ENCODE measurements around the gene AQP12A.

AQP12A gene

DNA sequence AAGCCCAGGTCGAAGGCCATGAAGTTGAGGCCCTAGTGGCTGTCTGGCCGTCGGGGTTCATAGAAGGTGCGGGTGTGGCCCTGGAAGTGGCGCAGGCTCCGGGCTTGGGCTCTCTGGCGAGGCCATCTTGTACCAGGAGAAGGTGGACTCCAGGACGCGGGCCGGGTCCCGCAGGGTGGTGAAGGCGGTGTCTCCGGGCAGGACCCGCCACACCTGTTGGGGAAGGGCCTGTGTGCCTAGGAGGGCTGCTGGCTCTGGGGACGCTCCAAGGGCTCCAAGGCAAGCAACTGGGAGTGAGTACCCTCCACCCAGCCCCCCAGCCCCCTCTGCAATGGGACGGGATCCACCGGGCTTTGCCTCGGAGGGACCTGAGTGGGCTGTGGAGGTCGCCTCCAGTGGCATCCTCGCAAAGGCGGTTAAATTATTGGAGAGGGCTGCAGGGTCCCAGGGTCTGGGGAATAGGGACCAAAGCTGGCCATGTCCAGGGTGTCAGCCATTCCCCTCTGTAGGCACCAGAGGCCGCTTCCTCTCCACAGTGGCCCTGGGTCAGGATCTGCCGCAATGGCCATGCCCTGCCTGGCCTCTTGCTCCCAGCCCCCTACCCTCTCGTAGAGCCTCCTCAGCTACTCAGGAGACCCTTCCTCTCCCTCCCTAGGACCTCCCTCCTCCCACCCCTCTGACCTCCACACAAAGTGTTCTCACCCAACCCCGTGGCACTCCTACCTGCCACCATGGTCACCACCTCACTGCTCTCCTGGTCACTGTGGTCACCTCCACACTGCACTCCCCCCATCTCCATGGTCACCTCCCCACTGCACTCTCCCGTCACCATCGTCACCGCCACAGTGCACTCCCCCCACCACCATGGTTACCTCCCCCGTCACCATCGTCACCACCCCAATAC lies 10.3 kb downstream of the AQP12A start:
- Histone ChIP-seq H3K4me1 (ENCODE audit: control insufficient read depth, insufficient read depth, low read length, poor library complexity, severe bottlenecking) (no peaks in the 10 kb centered on the region), H3K27ac (ENCODE audit: low read depth, low read length, severe bottlenecking) (no peak overlapping the region), H3K36me3 (ENCODE audit: control insufficient read depth, insufficient read depth, low read length) (no peaks in the 10 kb centered on the region), H3K9me3 (ENCODE audit: control insufficient read depth, low read length) (no peaks in the 10 kb centered on the region), H3K4me3 (ENCODE audit: extremely low read depth, insufficient read depth, low read length, poor library complexity, severe bottlenecking) (no peak overlapping the region)
- WGBS, 2 experiments (ENCODE audit: insufficient coverage in 2 of 2), result 95 to 96% methylated on average over 19 to 24 of the region's 30 CpGs

DNA sequence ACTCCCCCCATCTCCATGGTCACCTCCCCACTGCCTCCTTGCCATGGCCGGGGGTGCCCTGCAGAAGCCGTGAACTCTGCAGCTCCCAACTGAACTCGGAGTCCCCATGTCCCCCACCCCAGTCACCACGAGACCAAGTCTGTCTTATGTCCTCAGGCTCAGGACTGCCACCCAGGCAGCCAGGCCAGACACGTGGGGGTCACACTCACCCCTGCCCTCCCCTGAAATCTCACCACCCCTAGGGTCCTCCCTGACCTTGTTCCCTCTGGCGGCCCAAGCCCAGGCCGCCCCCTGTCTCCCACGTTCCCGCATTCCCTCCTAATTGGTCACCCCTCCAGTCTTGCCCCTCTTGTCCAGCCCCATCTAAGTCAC lies 11.0 kb downstream of the AQP12A start:
- Histone ChIP-seq H3K4me1 (ENCODE audit: control insufficient read depth, insufficient read depth, low read length, poor library complexity, severe bottlenecking) (no peaks in the 10 kb centered on the region), H3K4me3 (ENCODE audit: extremely low read depth, insufficient read depth, low read length, poor library complexity, severe bottlenecking) (no peak overlapping the region), H3K9me3 (ENCODE audit: control insufficient read depth, low read length) (no peaks in the 10 kb centered on the region), H3K27ac (ENCODE audit: low read depth, low read length, severe bottlenecking) (no peak overlapping the region), H3K36me3 (ENCODE audit: control insufficient read depth, insufficient read depth, low read length) (no peaks in the 10 kb centered on the region)
- WGBS, 2 experiments (ENCODE audit: insufficient coverage in 2 of 2), result 91 to 94% methylated on average over 5 to 8 of the region's 9 CpGs

DNA sequence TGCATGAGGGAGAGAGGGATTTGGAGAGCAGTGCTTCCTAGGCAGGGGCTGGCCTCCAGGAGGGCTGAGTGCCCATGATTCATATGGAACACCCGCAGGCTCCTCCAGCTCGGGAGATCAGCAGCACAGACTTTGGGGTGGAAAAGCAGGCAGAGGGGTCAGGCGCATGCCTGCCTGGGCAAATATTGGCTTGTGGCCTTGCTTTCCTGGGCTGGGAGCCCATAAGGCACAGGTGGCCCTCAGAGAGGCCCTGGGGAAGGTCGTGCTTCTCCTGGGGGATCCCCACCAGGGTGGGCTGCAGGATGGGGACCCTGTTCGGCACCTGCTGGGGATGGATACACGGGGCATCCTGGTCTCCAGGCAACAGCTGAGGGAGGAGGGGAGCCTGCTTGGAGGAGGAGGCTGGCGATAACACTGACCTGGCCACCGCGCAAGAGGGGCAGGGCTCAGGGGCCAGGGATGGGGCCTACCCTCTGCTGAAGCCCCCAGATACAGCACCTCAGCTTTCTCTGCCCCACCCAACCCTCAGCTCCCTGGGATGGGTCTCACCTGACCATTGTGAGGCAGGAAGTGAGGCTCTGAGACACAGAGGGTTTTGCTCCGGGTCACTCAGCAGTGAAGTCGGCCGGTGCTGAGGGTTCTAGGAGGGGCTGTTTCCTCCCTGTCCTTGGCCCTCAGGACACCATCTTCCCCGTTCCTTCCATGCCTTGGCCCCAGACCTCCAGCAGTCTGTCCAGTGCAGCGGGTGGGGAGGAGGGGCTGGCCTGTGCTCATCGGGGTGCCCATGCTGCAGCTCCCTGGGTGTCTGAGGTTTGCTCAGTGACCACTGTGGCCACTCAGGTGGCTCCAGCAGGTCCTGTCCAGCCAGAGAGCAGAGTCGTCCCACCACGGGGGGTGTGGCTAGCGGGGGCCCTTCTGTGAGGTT lies 12.0 kb downstream of the AQP12A start:
- no peak overlapping the region for H3K27ac ChIP-seq (ENCODE audit: low read depth, low read length, severe bottlenecking)
- H3K36me3 ChIP-seq (ENCODE audit: control insufficient read depth, insufficient read depth, low read length), result no peaks in the 10 kb centered on the region
- WGBS, 2 experiments (ENCODE audit: insufficient coverage in 2 of 2), result 87 to 90% methylated on average over 12 to 13 of the region's 18 CpGs
- no peak overlapping the region for H3K4me3 ChIP-seq (ENCODE audit: extremely low read depth, insufficient read depth, low read length, poor library complexity, severe bottlenecking)
- H3K9me3 ChIP-seq (ENCODE audit: control insufficient read depth, low read length), result no peaks in the 10 kb centered on the region
- no peaks in the 10 kb centered on the region for H3K4me1 ChIP-seq (ENCODE audit: control insufficient read depth, insufficient read depth, low read length, poor library complexity, severe bottlenecking)

DNA sequence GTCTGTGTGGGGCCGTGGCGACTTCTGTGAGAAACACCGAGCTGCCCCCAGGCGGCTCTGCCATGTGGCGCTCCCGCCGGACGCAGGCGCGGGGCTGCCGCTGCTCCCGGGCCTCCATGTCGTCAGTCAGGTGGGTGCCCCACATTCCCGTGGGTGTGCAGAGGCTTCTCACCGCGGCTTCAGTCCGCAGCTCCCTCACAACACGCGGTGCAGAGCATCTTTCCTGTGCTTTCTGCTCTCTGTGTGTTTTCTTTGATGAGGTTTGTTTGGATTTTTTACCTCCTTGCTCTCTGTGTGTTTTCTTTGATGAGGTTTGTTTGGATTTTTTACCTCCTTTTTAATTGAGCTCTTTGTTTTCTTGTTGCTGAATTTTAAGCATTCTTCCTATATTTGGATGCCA lies 13.0 kb downstream of the AQP12A start:
- Histone ChIP-seq H3K4me1 (ENCODE audit: control insufficient read depth, insufficient read depth, low read length, poor library complexity, severe bottlenecking) (no peaks in the 10 kb centered on the region), H3K9me3 (ENCODE audit: control insufficient read depth, low read length) (no peaks in the 10 kb centered on the region), H3K27ac (ENCODE audit: low read depth, low read length, severe bottlenecking) (no peak overlapping the region), H3K36me3 (ENCODE audit: control insufficient read depth, insufficient read depth, low read length) (no peaks in the 10 kb centered on the region), H3K4me3 (ENCODE audit: extremely low read depth, insufficient read depth, low read length, poor library complexity, severe bottlenecking) (no peak overlapping the region)
- WGBS, 2 experiments (ENCODE audit: insufficient coverage in 2 of 2), result 83 to 91% methylated on average over 14 to 19 of the region's 19 CpGs

DNA sequence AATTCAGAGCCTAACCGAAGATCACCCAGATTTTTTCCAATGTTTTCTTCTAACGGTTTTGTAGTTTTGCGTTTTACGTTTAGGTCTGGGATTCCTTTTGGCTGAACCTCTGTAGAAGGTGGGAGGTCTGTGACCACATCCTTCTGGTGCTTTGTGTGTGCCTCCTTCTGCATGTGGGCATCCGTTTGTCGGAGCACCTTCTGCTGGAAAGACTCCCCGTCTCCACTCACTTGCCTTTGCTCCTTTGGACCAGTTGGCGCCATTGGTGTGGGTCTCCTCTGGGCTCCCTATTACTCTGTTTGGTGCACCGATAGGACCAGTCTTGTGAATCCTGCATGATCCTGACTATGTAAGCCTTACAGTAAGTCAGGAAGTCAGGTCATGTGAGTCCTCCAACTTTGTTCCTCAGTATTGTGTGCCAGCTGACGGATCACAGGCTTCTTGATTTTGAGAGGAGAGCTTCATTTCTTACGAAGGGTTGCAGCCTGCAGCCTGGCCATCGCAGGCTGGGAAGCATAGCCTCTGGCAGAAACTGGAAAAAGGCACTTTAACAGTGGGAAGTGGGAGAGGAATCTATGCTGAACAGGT lies 13.6 kb downstream of the AQP12A start:
- Histone ChIP-seq H3K9me3 (ENCODE audit: control insufficient read depth, low read length) (no peaks in the 10 kb centered on the region), H3K4me3 (ENCODE audit: extremely low read depth, insufficient read depth, low read length, poor library complexity, severe bottlenecking) (no peak overlapping the region), H3K4me1 (ENCODE audit: control insufficient read depth, insufficient read depth, low read length, poor library complexity, severe bottlenecking) (no peaks in the 10 kb centered on the region), H3K36me3 (ENCODE audit: control insufficient read depth, insufficient read depth, low read length) (no peaks in the 10 kb centered on the region), H3K27ac (ENCODE audit: low read depth, low read length, severe bottlenecking) (no peak overlapping the region)
- WGBS, 2 experiments (ENCODE audit: insufficient coverage in 2 of 2), result 97 to 98% methylated on average over 12 of the region's 12 CpGs

DNA sequence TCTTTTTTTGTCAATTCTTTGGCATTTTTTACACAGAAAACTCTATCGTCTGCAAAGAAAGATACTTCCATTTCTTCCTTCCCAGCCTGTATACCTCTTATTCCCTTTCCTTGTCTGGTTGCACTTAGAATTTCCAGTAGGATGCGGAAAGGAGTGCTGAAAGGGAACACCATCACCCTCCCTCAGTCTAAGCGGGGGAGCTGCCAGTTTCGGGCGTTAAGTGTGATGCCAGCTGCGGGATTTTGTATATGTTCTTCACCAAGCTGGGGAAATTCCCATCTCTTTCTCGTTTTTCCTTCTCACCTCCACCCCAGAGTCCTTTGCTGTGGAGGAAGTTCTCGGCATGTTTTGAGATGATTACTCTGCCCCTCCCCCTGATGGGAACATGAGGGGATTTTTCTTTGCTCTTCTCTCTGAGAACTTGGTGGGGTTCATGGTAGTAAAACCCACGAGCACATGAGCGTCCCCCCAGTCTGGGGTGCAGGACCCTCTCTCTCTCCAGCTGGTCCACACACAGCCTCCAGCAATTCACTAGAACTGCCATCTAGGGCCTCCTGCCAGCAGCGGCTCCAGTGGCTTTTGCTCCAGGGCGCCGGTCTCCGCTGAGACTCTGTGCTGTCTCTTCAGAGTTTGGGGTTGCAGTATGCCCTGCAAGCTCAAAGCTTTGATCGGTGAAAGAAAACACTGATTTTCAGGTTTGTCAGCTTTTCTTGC lies 15.5 kb downstream of the AQP12A start:
- 94% methylated on average over 7 to 9 of the region's 15 CpGs for WGBS, 2 experiments (ENCODE audit: insufficient coverage in 2 of 2)
- Histone ChIP-seq H3K4me3 (ENCODE audit: extremely low read depth, insufficient read depth, low read length, poor library complexity, severe bottlenecking) (no peak overlapping the region), H3K36me3 (ENCODE audit: control insufficient read depth, insufficient read depth, low read length) (no peaks in the 10 kb centered on the region)

DNA sequence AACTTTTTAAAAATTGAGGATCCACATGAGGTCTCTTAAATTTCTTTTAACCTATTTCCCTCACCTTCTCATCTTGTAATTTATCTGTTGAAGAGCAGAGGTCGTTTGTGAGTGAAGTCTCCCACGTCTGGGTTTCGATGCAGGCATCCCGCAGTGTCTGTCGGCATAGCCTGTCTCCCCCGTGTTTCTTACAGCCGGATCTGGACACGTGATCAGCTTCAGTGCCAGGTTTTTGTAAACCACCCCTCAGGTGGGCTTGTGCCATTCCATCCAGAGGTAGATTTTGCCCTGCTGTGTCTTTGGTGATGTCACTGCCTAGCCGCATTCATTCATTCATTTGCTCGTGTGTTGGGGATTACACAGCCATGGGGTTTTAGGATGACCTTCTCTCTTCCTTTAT lies 16.2 kb downstream of the AQP12A start:
- WGBS, 2 experiments (ENCODE audit: insufficient coverage in 2 of 2), result 85 to 86% methylated on average over 10 of the region's 10 CpGs
- no peaks in the 10 kb centered on the region for H3K36me3 ChIP-seq (ENCODE audit: control insufficient read depth, insufficient read depth, low read length)
- H3K9me3 ChIP-seq (ENCODE audit: control insufficient read depth, low read length), result no peaks in the 10 kb centered on the region
- H3K4me3 ChIP-seq (ENCODE audit: extremely low read depth, insufficient read depth, low read length, poor library complexity, severe bottlenecking), result no peak overlapping the region
- H3K27ac ChIP-seq (ENCODE audit: low read depth, low read length, severe bottlenecking), result no peak overlapping the region
- no peaks in the 10 kb centered on the region for H3K4me1 ChIP-seq (ENCODE audit: control insufficient read depth, insufficient read depth, low read length, poor library complexity, severe bottlenecking)

More for the DNA sequence above, 15.5 kb downstream of the AQP12A start:
- H3K4me1 ChIP-seq (ENCODE audit: control insufficient read depth, insufficient read depth, low read length, poor library complexity, severe bottlenecking), result no peaks in the 10 kb centered on the region
- H3K27ac ChIP-seq (ENCODE audit: low read depth, low read length, severe bottlenecking), result no peak overlapping the region
- H3K9me3 ChIP-seq (ENCODE audit: control insufficient read depth, low read length), result no peaks in the 10 kb centered on the region

DNA sequence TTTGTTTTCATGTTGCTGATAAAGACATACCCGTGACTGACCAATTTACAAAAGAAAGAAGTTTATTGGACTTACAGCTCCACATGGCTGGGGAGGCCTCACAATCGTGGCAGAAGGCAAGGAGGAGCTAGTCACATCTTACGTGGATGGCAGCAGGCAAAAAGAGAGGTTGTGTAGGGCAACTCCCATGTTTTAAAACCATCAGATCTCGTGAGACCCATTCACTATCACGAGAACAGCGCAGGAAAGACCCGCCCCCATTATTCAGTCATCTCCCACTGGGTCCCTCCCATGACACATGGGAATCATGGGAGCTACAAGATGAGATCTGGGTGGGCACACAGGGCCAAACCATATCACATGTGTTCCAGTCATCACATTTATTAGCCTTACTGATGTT lies 16.8 kb downstream of the AQP12A start:
- no peaks in the 10 kb centered on the region for H3K4me1 ChIP-seq (ENCODE audit: control insufficient read depth, insufficient read depth, low read length, poor library complexity, severe bottlenecking)
- H3K36me3 ChIP-seq (ENCODE audit: control insufficient read depth, insufficient read depth, low read length), result no peaks in the 10 kb centered on the region
- 78 to 80% methylated on average over 6 of the region's 7 CpGs for WGBS, 2 experiments (ENCODE audit: insufficient coverage in 2 of 2)
- H3K4me3 ChIP-seq (ENCODE audit: extremely low read depth, insufficient read depth, low read length, poor library complexity, severe bottlenecking), result no peak overlapping the region
- H3K27ac ChIP-seq (ENCODE audit: low read depth, low read length, severe bottlenecking), result no peak overlapping the region
- H3K9me3 ChIP-seq (ENCODE audit: control insufficient read depth, low read length), result no peaks in the 10 kb centered on the region

DNA sequence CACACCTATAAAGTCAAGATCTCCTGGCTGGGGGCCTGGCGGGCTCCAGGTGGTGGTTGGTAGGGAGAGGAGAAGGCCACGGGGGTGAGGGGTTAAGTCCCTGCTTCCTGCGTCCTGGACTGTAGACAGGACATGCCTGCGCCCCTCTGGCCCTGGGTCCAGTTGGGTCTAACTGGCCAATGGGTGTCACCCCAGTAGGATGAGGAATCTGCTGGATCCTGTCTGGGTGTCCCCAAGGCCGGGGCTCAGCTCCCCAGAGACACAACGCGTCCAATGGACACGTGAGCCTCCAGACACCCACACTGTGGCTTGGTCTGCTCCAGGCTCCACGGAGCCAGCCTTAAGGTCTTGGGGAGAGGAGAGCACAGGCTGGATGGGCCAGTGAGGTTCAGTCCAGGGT lies 19.6 kb downstream of the AQP12A start:
- Histone ChIP-seq H3K4me1 (ENCODE audit: control insufficient read depth, insufficient read depth, low read length, poor library complexity, severe bottlenecking) (no peaks in the 10 kb centered on the region), H3K27ac (ENCODE audit: low read depth, low read length, severe bottlenecking) (no peak overlapping the region), H3K4me3 (ENCODE audit: extremely low read depth, insufficient read depth, low read length, poor library complexity, severe bottlenecking) (no peak overlapping the region), H3K36me3 (ENCODE audit: control insufficient read depth, insufficient read depth, low read length) (no peaks in the 10 kb centered on the region), H3K9me3 (ENCODE audit: control insufficient read depth, low read length) (no peaks in the 10 kb centered on the region)
- 88 to 96% methylated on average over 7 to 8 of the region's 9 CpGs for WGBS, 2 experiments (ENCODE audit: insufficient coverage in 2 of 2)

DNA sequence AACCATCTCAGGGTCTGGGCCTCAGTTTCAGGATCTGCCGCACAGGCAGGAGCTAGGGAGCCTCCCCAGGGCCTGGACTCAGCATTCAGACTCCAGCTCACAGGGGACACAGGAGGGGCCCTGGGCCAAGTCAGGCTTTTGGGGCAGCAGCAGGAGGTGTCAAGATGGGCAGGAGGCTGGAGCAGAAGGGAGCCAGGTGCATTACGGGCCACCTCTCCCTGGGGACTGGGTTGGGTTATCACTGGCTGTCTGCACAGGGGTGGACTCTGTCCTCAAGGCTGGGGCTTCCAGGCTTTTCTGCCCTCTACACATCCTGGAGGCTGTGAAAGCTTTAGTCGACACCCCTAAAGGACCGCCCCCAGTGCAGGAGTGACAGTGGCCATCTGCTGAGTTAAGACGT lies 20.0 kb downstream of the AQP12A start:
- Histone ChIP-seq H3K27ac (ENCODE audit: low read depth, low read length, severe bottlenecking) (no peak overlapping the region), H3K36me3 (ENCODE audit: control insufficient read depth, insufficient read depth, low read length) (no peaks in the 10 kb centered on the region), H3K4me3 (ENCODE audit: extremely low read depth, insufficient read depth, low read length, poor library complexity, severe bottlenecking) (no peak overlapping the region), H3K4me1 (ENCODE audit: control insufficient read depth, insufficient read depth, low read length, poor library complexity, severe bottlenecking) (no peaks in the 10 kb centered on the region), H3K9me3 (ENCODE audit: control insufficient read depth, low read length) (no peaks in the 10 kb centered on the region)
- 84 to 94% methylated on average over 5 of the region's 5 CpGs for WGBS, 2 experiments (ENCODE audit: insufficient coverage in 2 of 2)
